OCI-LY1 (cell line): Measurements from ENCODE around the gene PXYLP1.

Experiments
- H2AFZ ChIP-seq: fragments of 200-600 bp; sonication (generic), shearing (Covaris generic); 2 replicates; pipeline ENCODE4 v1.6.0; 2014; ENCODE audit warnings: antibody characterized with exemption, mild to moderate bottlenecking, low read length
- H3F3A ChIP-seq: fragments of 200-600 bp; sonication (generic), shearing (Covaris generic); 2 replicates; pipeline ENCODE4 v1.6.0; 2014; ENCODE audit warnings: mild to moderate bottlenecking, antibody characterized with exemption, low read length, moderate library complexity; ENCODE audit not compliant: insufficient read depth
- H3K27ac ChIP-seq: fragments of 200-600 bp; sonication (generic); 2 replicates; pipeline ENCODE4 v1.5.1; 2014; ENCODE audit warnings: low read length, mixed run types, mild to moderate bottlenecking, low read depth; ENCODE audit not compliant: poor library complexity, severe bottlenecking
- H3K27me3 ChIP-seq: fragments of 200-600 bp; sonication (generic); 2 replicates; pipeline ENCODE4 v1.6.0; 2014; ENCODE audit warnings: antibody characterized with exemption, mild to moderate bottlenecking, low read length, moderate library complexity; ENCODE audit not compliant: insufficient read depth
- H3K36me3 ChIP-seq: fragments of 200-600 bp; sonication (generic); 2 replicates; pipeline ENCODE4 v1.6.1; 2014; ENCODE audit warnings: mild to moderate bottlenecking, antibody characterized with exemption, low read length, moderate library complexity, mixed read lengths; ENCODE audit not compliant: insufficient read depth
- H3K4me1 ChIP-seq: fragments of 200-600 bp; sonication (generic); 2 replicates; pipeline ENCODE4 v1.5.1; 2014; ENCODE audit warnings: mild to moderate bottlenecking, low read length, moderate library complexity; ENCODE audit not compliant: insufficient read depth, severe bottlenecking
- H3K4me2 ChIP-seq: fragments of 200-600 bp; sonication (generic), shearing (Covaris generic); 2 replicates; pipeline ENCODE4 v1.6.1; 2014; ENCODE audit warnings: low read length
- H3K4me3 ChIP-seq: fragments of 200-600 bp; sonication (generic); 2 replicates; pipeline ENCODE4 v1.5.1; 2014; ENCODE audit warnings: low read length, low read depth, mild to moderate bottlenecking, mixed read lengths; ENCODE audit not compliant: poor library complexity, severe bottlenecking
- H3K79me2 ChIP-seq: fragments of 200-600 bp; shearing (Covaris generic); 2 replicates; pipeline ENCODE4 v1.6.1; 2016; ENCODE audit warnings: mixed run types, low read length, mixed read lengths; ENCODE audit not compliant: insufficient read depth
- H3K9ac ChIP-seq: fragments of 200-600 bp; sonication (generic), shearing (Covaris generic); 2 replicates; pipeline ENCODE4 v1.6.1; 2014; ENCODE audit warnings: mild to moderate bottlenecking, low read length, mixed read lengths
- H3K9me2 ChIP-seq: fragments of 200-600 bp; sonication (generic), shearing (Covaris generic); 2 replicates; pipeline ENCODE4 v1.6.1; 2014; ENCODE audit warnings: low read depth, mild to moderate bottlenecking, low read length, mixed read lengths
- H3K9me3 ChIP-seq: fragments of 200-600 bp; shearing (Covaris generic); 2 replicates; pipeline ENCODE4 v1.6.1; 2014; ENCODE audit warnings: low read length, mixed read lengths
- H4K20me1 ChIP-seq: fragments of 200-600 bp; sonication (generic), shearing (Covaris generic); 2 replicates; pipeline ENCODE4 v1.6.0; 2016; ENCODE audit warnings: mild to moderate bottlenecking, low read length; ENCODE audit not compliant: insufficient read depth
- CTCF ChIP-seq: fragments of 200-600 bp; sonication (generic), shearing (Covaris generic); IDR thresholded peaks from 2 replicates; pipeline ENCODE4 v1.5.1; 2017; ENCODE audit warnings: mild to moderate bottlenecking, antibody characterized with exemption, low read length, moderate library complexity, mixed read lengths
- EZH2 ChIP-seq: fragments of 200-600 bp; sonication (generic), shearing (Covaris generic); IDR thresholded peaks from 2 replicates; pipeline ENCODE4 v1.8.0; 2017; ENCODE audit warnings: borderline replicate concordance, mixed run types, mild to moderate bottlenecking, antibody characterized with exemption, low read length, moderate library complexity, mixed read lengths

The PXYLP1 gene

GRCh38 chr3:141280690-141281089, 49.1 kb downstream of the PXYLP1 start:
- H3K9me3 ChIP-seq = no peaks in the 10 kb centered on the region
- H3K36me3 ChIP-seq = no peaks in the 10 kb centered on the region
- no peak overlapping the region for H3K4me2 ChIP-seq
- 0 out of 2 replicates have a peak, but pooled peaks cover 5% of the 10 kb centered on the region for H3K27me3 ChIP-seq
- H3F3A ChIP-seq = no peaks in the 10 kb centered on the region
- H3K9me2 ChIP-seq = no peaks in the 10 kb centered on the region
- H4K20me1 ChIP-seq = no peaks in the 10 kb centered on the region
- no peak overlapping the region for H3K4me3 ChIP-seq
- H3K79me2 ChIP-seq = no peaks in the 10 kb centered on the region
- no peaks in the 10 kb centered on the region for H3K4me1 ChIP-seq
- no peak overlapping the region for H2AFZ ChIP-seq
- H3K27ac ChIP-seq = no peak overlapping the region
- H3K9ac ChIP-seq = no peak overlapping the region
- peak; percentile 25 for TF ChIP-seq CTCF
- no peak for TF ChIP-seq EZH2

- H3K9me3 ChIP-seq = no peaks in the 10 kb centered on the region
- H3K9ac ChIP-seq = no peak overlapping the region
- H3F3A ChIP-seq = no peaks in the 10 kb centered on the region
- TF ChIP-seq CTCF (no peak), EZH2 (no peak)
- H3K79me2 ChIP-seq = no peaks in the 10 kb centered on the region
- H4K20me1 ChIP-seq = no peaks in the 10 kb centered on the region
- H3K27ac ChIP-seq = no peak overlapping the region
- H3K9me2 ChIP-seq = no peaks in the 10 kb centered on the region
- H3K4me3 ChIP-seq = no peak overlapping the region
- no peak overlapping the region for H2AFZ ChIP-seq
- H3K4me2 ChIP-seq = no peak overlapping the region
- H3K27me3 ChIP-seq = no peaks in the 10 kb centered on the region
- H3K4me1 ChIP-seq = no peaks in the 10 kb centered on the region
- H3K36me3 ChIP-seq = no peaks in the 10 kb centered on the region
Measured at GRCh38 chr3:141285570-141285969, 53.9 kb downstream of the PXYLP1 start.

GRCh38 chr3:141286856-141287255, 55.2 kb downstream of the PXYLP1 start:
- H2AFZ ChIP-seq = no peak overlapping the region
- no peaks in the 10 kb centered on the region for H3K27me3 ChIP-seq
- H3F3A ChIP-seq = no peaks in the 10 kb centered on the region
- H4K20me1 ChIP-seq = no peaks in the 10 kb centered on the region
- H3K9me3 ChIP-seq = no peaks in the 10 kb centered on the region
- H3K79me2 ChIP-seq = no peaks in the 10 kb centered on the region
- H3K9ac ChIP-seq = no peak overlapping the region
- no peak for TF ChIP-seq EZH2
- no peak for TF ChIP-seq CTCF
- H3K9me2 ChIP-seq = no peaks in the 10 kb centered on the region
- H3K27ac ChIP-seq = no peak overlapping the region
- no peak overlapping the region for H3K4me3 ChIP-seq
- no peak overlapping the region for H3K4me2 ChIP-seq
- no peaks in the 10 kb centered on the region for H3K36me3 ChIP-seq
- H3K4me1 ChIP-seq = no peaks in the 10 kb centered on the region
